ENCODE results near the gene VAV1. TPM values are rescaled to one million over a fixed set of nuclear protein-coding genes. Genes with fewer than 3 reads are reported as not detected.
"Not testable (repeated sequence)": the region's sequence is repeated elsewhere in the genome, so short reads cannot be mapped to it uniquely, and the experiment has no call there.

Gene VAV1
- total RNA-seq, 1 donor from 2014 or later: 2.6 TPM

DNA sequence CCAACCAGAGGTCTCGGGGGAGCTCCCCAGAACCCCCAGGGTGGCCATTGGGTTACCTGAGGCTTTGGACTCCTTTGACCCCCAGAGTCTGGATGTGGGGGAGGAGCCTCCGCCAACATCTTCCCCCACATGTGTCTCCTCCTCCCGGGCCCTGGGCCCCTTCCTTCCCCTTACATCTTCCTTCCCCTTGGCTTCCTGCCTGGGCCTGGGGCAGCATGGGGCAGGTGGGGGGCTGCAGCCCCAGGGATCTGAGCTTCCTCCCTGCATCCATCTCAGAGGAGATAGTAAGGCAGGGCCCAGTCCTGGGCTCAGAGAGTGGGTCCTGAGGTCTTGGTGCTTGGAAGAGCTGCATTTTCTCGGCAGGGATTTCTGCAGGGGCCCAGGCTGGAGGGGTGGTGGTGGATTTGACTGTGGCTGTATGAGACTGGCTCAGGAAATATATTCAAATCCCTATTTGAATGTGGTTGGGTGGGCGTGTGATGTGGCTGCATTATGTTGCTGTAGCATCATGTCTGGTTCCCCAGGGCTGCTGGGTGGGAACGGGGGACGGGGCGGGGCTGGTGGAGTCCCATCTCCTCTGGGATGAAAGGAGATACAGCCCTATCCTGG, 919 bp downstream of the VAV1 start:
- peak; percentile 63 for DNase-seq
- intact Hi-C loops (cut with micrococcal nuclease): no loop called here
- peak; percentile 79 for ATAC-seq

GRCh38 chr19:6774821-6775707, 2.6 kb downstream of the VAV1 start:
- DNase-seq (no peak), ATAC-seq (peak; percentile 50)
- intact Hi-C loops (cut with micrococcal nuclease): no loop called here

DNA sequence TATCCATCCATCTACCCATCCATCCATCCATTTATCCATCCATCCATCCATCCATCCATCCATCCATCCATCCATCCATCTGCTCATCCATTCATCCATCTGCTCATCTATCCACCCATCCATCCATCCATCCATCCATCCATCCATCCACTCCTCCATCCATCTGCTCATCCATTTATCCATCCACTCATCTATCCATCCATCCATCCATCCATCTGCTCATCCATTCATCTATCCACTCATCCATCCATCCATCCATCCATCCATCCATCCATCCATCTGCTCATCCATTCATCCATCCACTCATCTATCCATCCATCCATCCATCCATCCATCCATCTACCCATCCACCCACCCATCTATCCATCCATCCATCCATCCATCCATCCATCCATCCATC, 3.5 kb downstream of the VAV1 start:
- intact Hi-C loops (cut with micrococcal nuclease): not testable (repeated sequence)

DNA sequence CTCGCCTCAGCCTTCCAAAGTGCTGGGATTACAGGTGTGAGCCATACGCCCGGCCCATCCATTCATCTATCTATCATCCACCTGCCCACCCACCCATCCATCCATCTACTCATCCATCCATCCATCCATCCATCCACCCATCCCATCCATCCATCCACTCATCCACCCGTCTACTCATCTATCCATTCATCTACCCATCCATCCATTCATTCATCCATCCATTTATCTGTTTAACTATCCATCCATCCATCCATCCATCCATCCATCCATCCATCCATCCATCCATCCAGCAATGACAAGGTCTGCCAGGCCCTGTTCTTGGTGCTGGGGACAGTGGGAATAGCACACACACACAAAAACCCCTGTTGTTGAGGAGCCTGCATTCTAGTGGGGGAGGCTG, 4.5 kb downstream of the VAV1 start:
- ATAC-seq (no peak), DNase-seq (no peak)
- intact Hi-C loops (cut with micrococcal nuclease): no loop called here

More for the DNA sequence above, 3.5 kb downstream of the VAV1 start:
- ATAC-seq, DNase-seq: not testable (repeated sequence)

- DNase-seq (no peak), ATAC-seq (no peak)
- intact Hi-C loops (cut with micrococcal nuclease): no loop called here
These were observed 4.9 kb downstream of the VAV1 start for GRCh38 chr19:6777434-6777833.

DNA sequence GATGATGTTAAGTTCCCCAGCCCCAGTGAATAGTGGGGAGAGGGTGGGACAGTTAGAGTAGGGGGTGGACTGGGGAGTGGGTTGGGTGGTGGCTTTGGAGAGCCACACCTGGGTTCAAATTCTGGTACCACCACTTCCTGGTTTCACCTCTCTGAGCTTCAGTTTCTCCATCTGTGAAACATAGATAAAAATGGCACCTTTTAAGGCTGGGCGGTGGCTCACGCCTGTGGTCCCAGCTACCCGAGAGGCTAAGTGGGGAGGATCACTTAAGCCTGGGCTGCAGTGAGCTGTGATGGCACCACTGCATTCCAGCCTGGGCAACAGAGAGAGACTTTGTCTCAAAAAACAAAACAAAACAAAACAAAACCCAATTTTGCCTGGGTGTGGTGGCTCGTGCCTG, 5.9 kb downstream of the VAV1 start:
- intact Hi-C loops (cut with micrococcal nuclease): no loop called here
- no peak for DNase-seq
- ATAC-seq: no peak

GRCh38 chr19:6779206-6779605, 6.7 kb downstream of the VAV1 start:
- DNase-seq (no peak), ATAC-seq (no peak)
- intact Hi-C loops (cut with micrococcal nuclease): no loop called here

- ATAC-seq (no peak), DNase-seq (no peak)
- intact Hi-C loops (cut with micrococcal nuclease): no loop called here
These were observed 14.9 kb downstream of the VAV1 start for GRCh38 chr19:6787393-6787792.

GRCh38 chr19:6788896-6789295, 16.4 kb downstream of the VAV1 start:
- intact Hi-C loops (cut with micrococcal nuclease): no loop called here
- ATAC-seq (no peak), DNase-seq (no peak)

- DNase-seq (no peak), ATAC-seq (no peak)
- intact Hi-C loops (cut with micrococcal nuclease): no loop called here
These were observed 18.0 kb downstream of the VAV1 start for GRCh38 chr19:6790194-6791128.

DNA sequence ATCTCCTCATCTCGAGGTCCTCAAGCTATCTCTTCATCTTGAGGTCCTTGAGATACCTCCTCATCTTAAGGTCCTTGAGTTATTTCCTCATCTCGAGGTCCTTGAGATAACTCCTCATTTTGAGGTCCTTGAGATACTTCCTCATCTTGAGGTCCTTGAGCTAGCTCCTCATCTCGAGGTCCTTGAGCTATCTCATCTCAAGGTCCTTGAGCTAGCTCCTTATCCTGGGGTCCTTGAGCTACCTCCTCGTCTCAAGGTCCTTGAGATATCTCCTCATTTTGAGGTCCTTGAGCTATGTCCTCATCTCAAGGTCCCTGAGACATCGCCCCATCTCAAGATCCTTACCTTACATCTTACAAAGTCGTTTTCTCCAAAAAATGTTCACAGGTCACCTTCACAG, 18.7 kb downstream of the VAV1 start:
- DNase-seq (no peak), ATAC-seq (no peak)
- intact Hi-C loops (cut with micrococcal nuclease): no loop called here

DNA sequence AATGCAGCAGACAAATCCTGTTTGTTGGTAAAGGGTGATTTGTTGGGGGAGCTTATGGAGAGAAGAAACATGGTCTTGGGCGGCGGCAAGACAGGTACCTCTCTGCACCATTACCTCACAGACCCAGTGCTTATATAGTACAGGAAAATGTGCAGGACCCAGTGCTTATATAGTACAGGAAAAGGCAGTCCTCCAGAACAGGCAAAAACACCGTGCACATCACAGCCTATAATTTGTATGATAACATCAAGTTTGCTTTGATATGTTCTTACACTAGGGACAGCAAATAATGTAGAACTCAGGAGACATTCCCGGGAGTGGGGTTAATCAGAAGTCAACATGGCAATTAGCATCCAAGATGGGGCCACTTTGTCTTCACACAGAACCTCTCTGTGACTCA, 20.9 kb downstream of the VAV1 start:
- no peak for DNase-seq
- ATAC-seq: no peak
- intact Hi-C loops (cut with micrococcal nuclease): no loop called here

GRCh38 chr19:6793973-6794372, 21.5 kb downstream of the VAV1 start:
- ATAC-seq: no peak
- DNase-seq: no peak

GRCh38 chr19:6794686-6795431, 22.4 kb downstream of the VAV1 start:
- no peak for DNase-seq
- ATAC-seq: no peak
- intact Hi-C loops (cut with micrococcal nuclease): no loop called here

More at GRCh38 chr19:6793973-6794372, 21.5 kb downstream of the VAV1 start:
- intact Hi-C loops (cut with micrococcal nuclease): no loop called here

DNA sequence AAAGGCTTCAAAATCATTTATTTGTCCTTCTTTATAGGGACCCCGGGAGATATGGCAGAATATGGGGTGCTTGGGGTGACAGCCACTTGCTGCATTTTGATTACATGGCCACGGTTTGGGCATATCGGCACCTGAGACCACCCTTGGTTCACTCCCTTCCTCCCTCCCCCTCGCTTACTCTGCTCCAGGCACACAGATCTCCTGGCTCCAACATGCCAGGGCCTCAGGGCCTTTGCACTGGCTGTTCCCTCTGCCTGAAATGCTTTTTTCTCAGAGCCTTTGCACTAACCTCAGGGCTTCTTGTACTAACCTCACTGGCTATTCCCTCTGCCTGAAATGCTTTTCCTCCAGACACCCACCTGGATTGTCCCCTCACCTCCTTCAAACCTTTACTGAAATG, 23.8 kb downstream of the VAV1 start:
- DNase-seq (no peak), ATAC-seq (no peak)

GRCh38 chr19:6797646-6798045, 25.1 kb downstream of the VAV1 start:
- no peak for ATAC-seq
- intact Hi-C loops (cut with micrococcal nuclease): no loop called here

More for the DNA sequence above, 23.8 kb downstream of the VAV1 start:
- intact Hi-C loops (cut with micrococcal nuclease): no loop called here

GRCh38 chr19:6800160-6800790, 27.8 kb downstream of the VAV1 start:
- DNase-seq; intact Hi-C loops (cut with micrococcal nuclease); ATAC-seq: not testable (repeated sequence)

More at GRCh38 chr19:6797646-6798045, 25.1 kb downstream of the VAV1 start:
- no peak for DNase-seq

- DNase-seq (no peak), ATAC-seq (no peak)
- intact Hi-C loops (cut with micrococcal nuclease): no loop called here
These were observed 28.5 kb downstream of the VAV1 start for GRCh38 chr19:6800991-6801484.
